GM23248 (cell line): Measurements from ENCODE around the gene PDP2. TPM values are rescaled to one million over a fixed set of nuclear protein-coding genes. Genes with fewer than 3 reads are reported as not detected.

ENCODE experiments used
- DNase-seq: peaks from one replicate; pipeline ENCODE4 v3.0.0-alpha.2; 2015
- H2AFZ ChIP-seq: fragments of 200-600 bp; sonication (generic); 2 replicates; pipeline ENCODE4 v1.6.1; 2016; ENCODE audit warnings: antibody characterized with exemption
- H3F3A ChIP-seq: fragments of 200-600 bp; sonication (generic); 2 replicates; pipeline ENCODE4 v1.6.1; 2016; ENCODE audit warnings: mild to moderate bottlenecking, antibody characterized with exemption, mixed run types; ENCODE audit not compliant: insufficient read depth
- H3K27ac ChIP-seq: fragments of 200-600 bp; sonication (generic); 2 replicates; pipeline ENCODE4 v1.5.1; 2016; ENCODE audit warnings: mild to moderate bottlenecking
- H3K27me3 ChIP-seq: fragments of 200-600 bp; sonication (generic); replicated peaks from 2 replicates; pipeline ENCODE4 v1.6.1; 2016; ENCODE audit warnings: mild to moderate bottlenecking; ENCODE audit not compliant: insufficient read depth
- H3K36me3 ChIP-seq: fragments of 200-600 bp; sonication (generic); 2 replicates; pipeline ENCODE4 v1.6.1; 2016; ENCODE audit warnings: low read depth, mild to moderate bottlenecking
- H3K4me1 ChIP-seq: fragments of 200-600 bp; sonication (generic); 2 replicates; pipeline ENCODE4 v1.6.1; 2016; ENCODE audit warnings: mild to moderate bottlenecking; ENCODE audit not compliant: insufficient read depth
- H3K4me2 ChIP-seq: fragments of 200-600 bp; sonication (generic); one replicate; pipeline ENCODE4 v1.6.1; 2016; ENCODE audit warnings: mild to moderate bottlenecking; ENCODE audit not compliant: unreplicated experiment
- H3K4me3 ChIP-seq: fragments of 200-600 bp; sonication (generic); 2 replicates; pipeline ENCODE4 v1.5.1; 2016; ENCODE audit warnings: mild to moderate bottlenecking
- H3K79me2 ChIP-seq: fragments of 200-600 bp; sonication (generic); 2 replicates; pipeline ENCODE4 v1.6.1; 2016; ENCODE audit warnings: mild to moderate bottlenecking; ENCODE audit not compliant: insufficient read depth
- H3K9ac ChIP-seq: fragments of 200-600 bp; sonication (generic); 2 replicates; pipeline ENCODE4 v1.6.1; 2016; ENCODE audit warnings: mild to moderate bottlenecking
- H3K9me2 ChIP-seq: fragments of 200-600 bp; sonication (generic); 2 replicates; pipeline ENCODE4 v1.6.1; 2016; ENCODE audit warnings: mixed run types, mild to moderate bottlenecking, moderate library complexity; ENCODE audit not compliant: insufficient read depth
- H3K9me3 ChIP-seq: fragments of 200-600 bp; sonication (generic); one replicate; pipeline ENCODE4 v1.6.1; 2017; ENCODE audit warnings: low read depth
- H4K20me1 ChIP-seq: fragments of 200-600 bp; sonication (generic); 2 replicates; pipeline ENCODE4 v1.6.0; 2016; ENCODE audit not compliant: insufficient read depth
- EZH2 ChIP-seq: fragments of 200-600 bp; sonication (generic); IDR thresholded peaks from 2 replicates; pipeline ENCODE4 v1.6.1; 2018; ENCODE audit warnings: antibody characterized with exemption, mild to moderate bottlenecking; ENCODE audit not compliant: insufficient read depth, poor library complexity, severe bottlenecking
- EZH2phosphoT487 ChIP-seq: fragments of 200-600 bp; sonication (generic); IDR thresholded peaks from 2 replicates; pipeline ENCODE4 v1.6.1; 2018; ENCODE audit warnings: antibody characterized with exemption, moderate library complexity, mild to moderate bottlenecking, low read depth; ENCODE audit not compliant: insufficient read depth
- WGBS, 2 experiments: methylation state at CpG; one replicate each; pipeline ENCODE4 v1.1.6; 2015 to 2017; ENCODE audit warnings: low lambda C conversion rate in 2 of 2, low coverage in 1 of 2; ENCODE audit errors: missing lambda C conversion rate in 2 of 2; 5-methylcytosine and 5-hydroxymethylcytosine counted together
- in situ Hi-C: fragments of 300-500 bp; cut with MboI; formaldehyde crosslinking; loops from 2 replicates; pipeline ENCODE4 v1.15.0; 2020
- polyA plus RNA-seq: library from polyadenylated mRNA; unstranded; fragments of >200 nt; fragmentation: Nextera tagmentation; extraction: Ambion mirVana; gene quantifications from 2 replicates; pipeline ENCODE4 v1.2.1, GENCODE V29; 2016
- total RNA-seq: library from RNA; depleted of rRNA; stranded (reverse); fragments of >200 nt; shearing (Covaris generic); gene quantifications from 2 replicates; pipeline ENCODE4 v1.2.3, GENCODE V29; 2014

PDP2 gene
- total and polyA plus RNA-seq, 2 experiments from 2014 or later: 3.3 to 3.9 TPM

GRCh38 chr16:66904428-66904845 lies 24.1 kb downstream of the PDP2 start:
- no peaks in the 10 kb centered on the region for H3F3A ChIP-seq
- no peak overlapping the region for H3K4me2 ChIP-seq
- no peak overlapping the region for H3K4me3 ChIP-seq
- no peak overlapping the region for H3K9ac ChIP-seq
- no peaks in the 10 kb centered on the region for H4K20me1 ChIP-seq
- H3K27ac ChIP-seq: no peak overlapping the region
- no peaks in the 10 kb centered on the region for H3K36me3 ChIP-seq
- no peak for TF ChIP-seq EZH2
- TF ChIP-seq EZH2phosphoT487: no peak
- 92 to 93% methylated on average over 11 to 13 of the region's 13 CpGs for WGBS, 2 experiments
- DNase-seq: no peak
- H3K4me1 ChIP-seq: peaks cover 9% of the 10 kb centered on the region
- no peaks in the 10 kb centered on the region for H3K9me3 ChIP-seq
- no peak overlapping the region for H2AFZ ChIP-seq
- in situ Hi-C loops: no loop called here
- no peaks in the 10 kb centered on the region for H3K9me2 ChIP-seq
- H3K27me3 ChIP-seq: no peaks in the 10 kb centered on the region
- H3K79me2 ChIP-seq: no peaks in the 10 kb centered on the region

- Histone ChIP-seq H3K27ac (no peak overlapping the region), H3K79me2 (no peaks in the 10 kb centered on the region), H2AFZ (no peak overlapping the region), H3K4me2 (no peak overlapping the region), H3K4me3 (no peak overlapping the region), H3K9ac (no peak overlapping the region), H3F3A (no peaks in the 10 kb centered on the region), H3K9me2 (no peaks in the 10 kb centered on the region), H3K27me3 (no peaks in the 10 kb centered on the region), H3K9me3 (no peaks in the 10 kb centered on the region), H3K4me1 (peaks cover 4% of the 10 kb centered on the region), H3K36me3 (no peaks in the 10 kb centered on the region), H4K20me1 (no peaks in the 10 kb centered on the region)
- TF ChIP-seq EZH2phosphoT487: no peak
- no peak for TF ChIP-seq EZH2
- DNase-seq: no peak
- WGBS, 2 experiments: 73 to 79% methylated on average over 16 of the region's 16 CpGs
- in situ Hi-C loops: no loop called here
These were observed 24.7 kb downstream of the PDP2 start for GRCh38 chr16:66904846-66905632.

- no peak for DNase-seq
- no peak overlapping the region for H3K4me2 ChIP-seq
- H2AFZ ChIP-seq: no peak overlapping the region
- no peaks in the 10 kb centered on the region for H3F3A ChIP-seq
- H3K9ac ChIP-seq: no peak overlapping the region
- H4K20me1 ChIP-seq: no peaks in the 10 kb centered on the region
- H3K9me2 ChIP-seq: no peaks in the 10 kb centered on the region
- no peaks in the 10 kb centered on the region for H3K79me2 ChIP-seq
- no peak overlapping the region for H3K4me3 ChIP-seq
- TF ChIP-seq EZH2phosphoT487 (no peak), EZH2 (no peak)
- no peaks in the 10 kb centered on the region for H3K36me3 ChIP-seq
- H3K27me3 ChIP-seq: no peaks in the 10 kb centered on the region
- in situ Hi-C loops: no loop called here
- H3K9me3 ChIP-seq: no peaks in the 10 kb centered on the region
- no peak overlapping the region for H3K27ac ChIP-seq
- 77 to 79% methylated on average over 11 of the region's 11 CpGs for WGBS, 2 experiments
- H3K4me1 ChIP-seq: no peaks in the 10 kb centered on the region
These were observed 25.6 kb downstream of the PDP2 start for GRCh38 chr16:66905633-66906539.

- in situ Hi-C loops: no loop called here
- Histone ChIP-seq H3K4me3 (no peak overlapping the region), H2AFZ (no peak overlapping the region), H3K79me2 (no peaks in the 10 kb centered on the region), H3K27me3 (no peaks in the 10 kb centered on the region), H3K9me2 (no peaks in the 10 kb centered on the region), H3K36me3 (no peaks in the 10 kb centered on the region), H3K9ac (no peak overlapping the region), H3K9me3 (no peaks in the 10 kb centered on the region), H3K4me2 (no peak overlapping the region), H4K20me1 (no peaks in the 10 kb centered on the region), H3F3A (no peaks in the 10 kb centered on the region), H3K4me1 (no peaks in the 10 kb centered on the region), H3K27ac (no peak overlapping the region)
- TF ChIP-seq EZH2phosphoT487 (no peak), EZH2 (no peak)
- no peak for DNase-seq
- WGBS, 2 experiments: 56 to 71% methylated on average over 7 of the region's 7 CpGs
These were observed 26.9 kb downstream of the PDP2 start for GRCh38 chr16:66906916-66907836.
